ENCODE data around the gene IFI6. TPM values are rescaled to one million over a fixed set of nuclear protein-coding genes. Genes with fewer than 3 reads are reported as not detected.
"Not testable (repeated sequence)": the region's sequence is repeated elsewhere in the genome, so short reads cannot be mapped to it uniquely, and the experiment has no call there.

IFI6 gene
- total RNA-seq, 1 donor: 497 TPM

DNA sequence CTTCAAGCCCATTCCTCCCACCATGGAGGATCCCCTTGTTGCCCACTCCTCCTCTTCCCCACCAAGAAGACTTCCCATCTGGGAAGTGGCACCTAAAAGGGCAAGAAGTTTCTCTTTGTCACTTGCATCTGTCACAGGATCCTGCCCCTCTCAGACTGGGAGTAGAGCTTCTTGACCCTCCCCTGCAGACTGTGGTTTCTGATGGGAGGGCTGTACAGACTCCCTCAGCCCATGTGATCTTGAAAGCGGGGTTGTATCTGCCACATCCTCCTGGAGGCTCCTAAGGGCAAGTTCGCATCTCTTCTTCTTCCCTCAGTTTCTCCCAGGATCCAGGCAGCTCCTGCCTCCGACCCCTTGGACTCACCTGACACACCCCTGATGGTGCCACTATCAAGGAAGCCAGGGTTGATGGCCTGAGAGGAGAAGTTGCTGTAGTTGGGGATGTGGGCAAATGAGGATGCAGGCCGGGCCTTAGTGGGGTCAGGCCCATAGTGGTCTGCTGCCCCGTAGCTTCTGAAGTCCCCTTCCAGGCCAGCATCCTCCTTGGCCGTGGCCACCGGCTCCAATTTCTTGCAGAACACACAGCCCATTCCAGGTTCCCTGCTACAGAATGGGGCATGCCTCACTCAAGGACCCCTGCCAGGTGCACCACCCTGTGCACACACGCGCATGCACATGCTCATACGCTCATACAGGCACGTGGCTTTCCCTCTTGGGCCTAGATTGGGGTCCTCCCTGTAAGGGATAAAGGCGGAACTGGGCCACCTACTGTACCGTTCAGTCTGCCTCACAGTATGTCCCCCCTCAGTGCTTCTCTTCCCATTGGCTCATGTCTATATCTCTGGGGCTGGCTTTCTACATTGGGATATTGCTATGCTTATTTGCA is 48.4 kb downstream of the IFI6 start:
- Histone ChIP-seq H3K4me2 (ENCODE audit: insufficient read depth, low read length) (no peak overlapping the region), H4K20me1 (ENCODE audit: insufficient read depth, low read length) (no peaks in the 10 kb centered on the region), H2AFZ (ENCODE audit: low read length) (no peak overlapping the region), H3K9me3 (ENCODE audit: low read depth, low read length) (no peaks in the 10 kb centered on the region), H3K79me2 (ENCODE audit: insufficient read depth, low read length) (no peaks in the 10 kb centered on the region), H3K27me3 (ENCODE audit: insufficient read depth, low read length) (no peaks in the 10 kb centered on the region), H3K4me3 (ENCODE audit: insufficient read depth, low read length) (no peak overlapping the region), H3K36me3 (ENCODE audit: insufficient read depth, low read length) (no peaks in the 10 kb centered on the region), H3K4me1 (ENCODE audit: insufficient read depth, low read length) (peaks cover 4% of the 10 kb centered on the region), H3K27ac (ENCODE audit: low read depth, low read length) (no peak overlapping the region)
- peak; percentile 47 for DNase-seq (ENCODE audit: insufficient read length, low spot score, missing footprints)
- TF ChIP-seq, protein P1, sequence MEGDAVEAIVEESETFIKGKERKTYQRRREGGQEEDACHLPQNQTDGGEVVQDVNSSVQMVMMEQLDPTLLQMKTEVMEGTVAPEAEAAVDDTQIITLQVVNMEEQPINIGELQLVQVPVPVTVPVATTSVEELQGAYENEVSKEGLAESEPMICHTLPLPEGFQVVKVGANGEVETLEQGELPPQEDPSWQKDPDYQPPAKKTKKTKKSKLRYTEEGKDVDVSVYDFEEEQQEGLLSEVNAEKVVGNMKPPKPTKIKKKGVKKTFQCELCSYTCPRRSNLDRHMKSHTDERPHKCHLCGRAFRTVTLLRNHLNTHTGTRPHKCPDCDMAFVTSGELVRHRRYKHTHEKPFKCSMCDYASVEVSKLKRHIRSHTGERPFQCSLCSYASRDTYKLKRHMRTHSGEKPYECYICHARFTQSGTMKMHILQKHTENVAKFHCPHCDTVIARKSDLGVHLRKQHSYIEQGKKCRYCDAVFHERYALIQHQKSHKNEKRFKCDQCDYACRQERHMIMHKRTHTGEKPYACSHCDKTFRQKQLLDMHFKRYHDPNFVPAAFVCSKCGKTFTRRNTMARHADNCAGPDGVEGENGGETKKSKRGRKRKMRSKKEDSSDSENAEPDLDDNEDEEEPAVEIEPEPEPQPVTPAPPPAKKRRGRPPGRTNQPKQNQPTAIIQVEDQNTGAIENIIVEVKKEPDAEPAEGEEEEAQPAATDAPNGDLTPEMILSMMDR (IDR thresholded peaks at IDR 0.05; ENCODE audit: extremely low read depth, low read depth, low read length): no peak

DNA sequence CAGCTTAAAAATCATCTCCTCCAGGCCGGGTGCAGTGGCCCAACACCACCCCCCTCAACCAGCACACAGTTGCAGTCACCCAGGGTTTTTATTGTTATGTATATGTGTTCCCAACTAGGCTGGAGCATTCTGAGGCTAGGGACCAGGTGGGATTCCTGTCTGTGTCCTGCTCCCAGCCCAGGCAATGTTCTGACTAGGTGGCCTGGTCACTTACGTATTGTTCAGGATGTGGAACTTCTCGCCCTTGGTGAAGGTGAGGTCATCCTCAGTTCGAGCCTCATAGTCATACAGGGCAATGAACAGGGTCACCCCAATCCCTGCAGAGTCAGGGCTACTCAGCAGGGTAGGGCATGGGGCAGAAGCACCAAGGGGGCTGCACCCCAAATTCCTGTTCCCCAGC is 49.2 kb downstream of the IFI6 start:
- H3K79me2 ChIP-seq (ENCODE audit: insufficient read depth, low read length): no peaks in the 10 kb centered on the region
- TF ChIP-seq, protein P1 (IDR thresholded peaks at IDR 0.05; ENCODE audit: extremely low read depth, low read depth, low read length): no peak
- no peaks in the 10 kb centered on the region for H3K27me3 ChIP-seq (ENCODE audit: insufficient read depth, low read length)
- H3K4me1 ChIP-seq (ENCODE audit: insufficient read depth, low read length): peaks cover 4% of the 10 kb centered on the region
- H4K20me1 ChIP-seq (ENCODE audit: insufficient read depth, low read length): no peaks in the 10 kb centered on the region
- no peak overlapping the region for H3K27ac ChIP-seq (ENCODE audit: low read depth, low read length)
- no peaks in the 10 kb centered on the region for H3K36me3 ChIP-seq (ENCODE audit: insufficient read depth, low read length)
- no peaks in the 10 kb centered on the region for H3K9me3 ChIP-seq (ENCODE audit: low read depth, low read length)
- H3K4me3 ChIP-seq (ENCODE audit: insufficient read depth, low read length): no peak overlapping the region
- H2AFZ ChIP-seq (ENCODE audit: low read length): no peak overlapping the region
- DNase-seq (ENCODE audit: insufficient read length, low spot score, missing footprints): peak; percentile 18
- no peak overlapping the region for H3K4me2 ChIP-seq (ENCODE audit: insufficient read depth, low read length)

DNA sequence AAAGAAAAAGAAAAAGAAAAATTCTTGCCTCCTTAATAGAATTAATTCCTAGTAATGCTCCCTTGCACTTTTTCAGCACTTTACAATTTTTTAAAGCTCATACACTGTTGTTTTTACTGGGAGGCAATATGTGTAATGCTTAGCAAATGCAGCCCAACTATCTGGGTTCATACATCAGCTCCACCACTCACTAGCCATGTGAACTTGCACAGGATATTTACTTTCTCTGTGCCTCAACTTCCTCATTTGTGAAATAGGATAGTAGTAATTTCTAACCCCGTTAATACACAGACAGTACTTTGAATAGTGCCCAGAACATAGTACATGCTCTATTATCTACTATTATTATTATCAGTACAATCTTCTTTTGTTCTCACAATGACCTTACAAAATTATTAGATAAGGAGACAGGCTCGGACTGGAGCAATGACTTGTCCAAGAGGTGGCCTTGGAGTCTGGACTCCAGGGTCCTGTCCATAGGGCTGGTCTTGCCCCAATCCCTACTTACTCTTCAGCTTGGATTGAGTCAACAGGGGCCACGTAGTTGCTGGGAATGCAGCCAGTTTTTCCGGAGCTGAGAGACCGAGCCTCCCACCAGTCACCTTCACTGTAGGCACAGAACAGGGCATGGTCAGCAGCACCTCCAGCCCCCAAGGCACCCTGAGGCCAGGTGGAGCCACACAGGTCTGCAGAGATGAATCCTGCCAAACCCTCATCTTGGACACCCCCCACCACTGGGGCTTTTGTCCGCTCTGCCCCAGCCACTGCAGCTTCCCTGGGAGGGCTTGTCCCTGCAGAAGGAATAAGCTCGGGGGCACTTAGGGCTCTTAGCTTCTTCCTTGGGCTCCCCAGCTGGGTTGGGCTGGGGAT is 50.7 kb downstream of the IFI6 start:
- Histone ChIP-seq H3K9me3 (ENCODE audit: low read depth, low read length) (no peaks in the 10 kb centered on the region), H3K4me1 (ENCODE audit: insufficient read depth, low read length) (peaks cover 4% of the 10 kb centered on the region), H3K27ac (ENCODE audit: low read depth, low read length) (no peak overlapping the region), H3K36me3 (ENCODE audit: insufficient read depth, low read length) (no peaks in the 10 kb centered on the region), H3K4me2 (ENCODE audit: insufficient read depth, low read length) (no peak overlapping the region), H4K20me1 (ENCODE audit: insufficient read depth, low read length) (no peaks in the 10 kb centered on the region), H2AFZ (ENCODE audit: low read length) (no peak overlapping the region), H3K4me3 (ENCODE audit: insufficient read depth, low read length) (no peak overlapping the region), H3K27me3 (ENCODE audit: insufficient read depth, low read length) (no peaks in the 10 kb centered on the region), H3K79me2 (ENCODE audit: insufficient read depth, low read length) (no peaks in the 10 kb centered on the region)
- peak; percentile 77 for DNase-seq (ENCODE audit: insufficient read length, low spot score, missing footprints)
- TF ChIP-seq, protein P1 (IDR thresholded peaks at IDR 0.05; ENCODE audit: extremely low read depth, low read depth, low read length): no peak

DNA sequence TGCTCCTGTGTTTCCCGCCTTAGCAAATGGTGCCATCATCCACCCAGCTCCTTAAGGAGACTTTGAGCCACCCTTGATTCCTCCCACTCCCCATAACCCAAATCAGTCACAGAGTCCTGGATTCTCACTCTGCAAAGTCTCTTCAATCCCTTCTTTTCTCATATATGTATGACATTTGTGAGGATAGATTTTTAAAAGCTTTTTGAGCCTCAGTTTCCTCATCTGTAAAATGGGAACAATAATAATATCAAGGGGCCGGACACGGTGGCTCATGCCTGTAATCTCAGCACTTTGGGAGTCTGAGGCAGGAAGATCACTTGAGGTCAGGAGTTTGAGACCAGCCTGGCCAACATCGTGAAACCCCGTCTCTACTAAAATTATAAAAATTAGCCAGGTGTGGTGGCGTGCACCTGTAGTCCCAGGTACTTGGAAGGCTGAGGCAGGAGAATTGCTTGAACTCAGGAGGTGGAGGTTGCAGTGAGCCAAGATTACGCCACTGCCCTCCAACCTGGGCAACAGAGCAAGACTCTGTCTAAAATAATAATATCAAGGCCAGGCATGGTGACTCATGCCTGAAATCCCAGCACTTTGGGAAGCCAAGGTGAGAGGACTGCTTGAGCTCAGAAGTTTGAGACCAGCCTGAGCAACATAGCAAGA is 52.1 kb downstream of the IFI6 start:
- H3K4me1 ChIP-seq (ENCODE audit: insufficient read depth, low read length); H3K4me2 ChIP-seq (ENCODE audit: insufficient read depth, low read length); H2AFZ ChIP-seq (ENCODE audit: low read length); H3K79me2 ChIP-seq (ENCODE audit: insufficient read depth, low read length); H3K4me3 ChIP-seq (ENCODE audit: insufficient read depth, low read length); H4K20me1 ChIP-seq (ENCODE audit: insufficient read depth, low read length); H3K27ac ChIP-seq (ENCODE audit: low read depth, low read length); H3K9me3 ChIP-seq (ENCODE audit: low read depth, low read length); H3K27me3 ChIP-seq (ENCODE audit: insufficient read depth, low read length); H3K36me3 ChIP-seq (ENCODE audit: insufficient read depth, low read length): not testable (repeated sequence)
- DNase-seq (ENCODE audit: insufficient read length, low spot score, missing footprints): peak; percentile 29

Measured in osteoblast (primary cell).